C4-2B (cell line): ENCODE results near the gene THBS2.

Experiments
- H3K27ac ChIP-seq: fragments of 450-650 bp; 2 replicates; pipeline ENCODE4 v1.5.1; 2017
- CTCF ChIP-seq: fragments of 450-650 bp; conservative IDR thresholded peaks from 2 replicates; pipeline ENCODE4 v1.5.1; 2017; ENCODE audit warnings: mild to moderate bottlenecking
- ZFX ChIP-seq: fragments of 450-650 bp; IDR thresholded peaks from 2 replicates; pipeline ENCODE4 v1.6.1; 2017

The THBS2 gene

GRCh38 chr6:169286961-169287360 is 33.3 kb upstream of the THBS2 start:
- TF ChIP-seq CTCF (no peak), ZFX (no peak)

GRCh38 chr6:169285165-169285564 is 31.5 kb upstream of the THBS2 start:
- H3K27ac ChIP-seq: no peak overlapping the region
- no peak for TF ChIP-seq ZFX
- TF ChIP-seq CTCF: no peak

More at GRCh38 chr6:169286961-169287360, 33.3 kb upstream of the THBS2 start:
- H3K27ac ChIP-seq: no peak overlapping the region

- TF ChIP-seq ZFX (no peak), CTCF (no peak)
- H3K27ac ChIP-seq: no peak overlapping the region
Measured at GRCh38 chr6:169283924-169284323, 30.3 kb upstream of the THBS2 start.

GRCh38 chr6:169282043-169282442 is 28.4 kb upstream of the THBS2 start:
- H3K27ac ChIP-seq: no peak overlapping the region
- TF ChIP-seq ZFX (no peak), CTCF (no peak)

GRCh38 chr6:169277619-169278018 is 24.0 kb upstream of the THBS2 start:
- no peak overlapping the region for H3K27ac ChIP-seq
- no peak for TF ChIP-seq CTCF
- TF ChIP-seq ZFX: no peak

GRCh38 chr6:169274781-169275180 is 21.1 kb upstream of the THBS2 start:
- no peak for TF ChIP-seq ZFX
- TF ChIP-seq CTCF: no peak
- H3K27ac ChIP-seq: no peak overlapping the region

- H3K27ac ChIP-seq: no peak overlapping the region
- TF ChIP-seq CTCF (no peak), ZFX (no peak)
Measured at GRCh38 chr6:169273511-169273910, 19.9 kb upstream of the THBS2 start.

GRCh38 chr6:169271877-169272216 is 18.2 kb upstream of the THBS2 start:
- TF ChIP-seq CTCF (no peak), ZFX (no peak)
- no peak overlapping the region for H3K27ac ChIP-seq
